Posterior vena cava (tissue), 2 donors: Measurements from ENCODE around the gene CRISP2. TPM values are rescaled to one million over a fixed set of nuclear protein-coding genes. Genes with fewer than 3 reads are reported as not detected.
"Not testable (repeated sequence)": the region's sequence is repeated elsewhere in the genome, so short reads cannot be mapped to it uniquely, and the experiment has no call there.

Experiments used
- DNase-seq: peaks from one replicate; pipeline ENCODE4 v3.0.0-alpha.2; 2020; ENCODE audit warnings: low spot score
- intact Hi-C, 2 donors: fragments of 100-400 bp; cut with DNase I; formaldehyde crosslinking; loops; one replicate each; pipeline versions ENCODE4 v1.14.1 to v1.14.2; 2022 to 2023
- total RNA-seq, 2 donors: library from RNA; stranded (reverse); fragmentation: NEBNext Ultra II Directional; extraction: Animal tissue kit (Norgen Biotek cat#: 25700); gene quantifications; one replicate each; pipeline ENCODE4 v1.2.1, GENCODE V29; 2021
- donor health status: DM: yes; HTN: yes; CAD: no.
- donor health status: DM: yes; HTN: yes; CAD: no.

The CRISP2 gene
- total RNA-seq, 2 donors from 2014 or later: not detected

- intact Hi-C loops, DNase-seq: not testable (repeated sequence)
Observed at GRCh38 chr6:49664054-49664453, 49.3 kb downstream of the CRISP2 start.

- DNase-seq: no peak
- intact Hi-C loops: no loop called here
Observed at GRCh38 chr6:49662892-49663261, 50.5 kb downstream of the CRISP2 start.

GRCh38 chr6:49662231-49662891 is 51.0 kb downstream of the CRISP2 start:
- intact Hi-C loops: no loop called here
- no peak for DNase-seq

GRCh38 chr6:49653942-49654341 is 59.4 kb downstream of the CRISP2 start:
- no peak for DNase-seq
- intact Hi-C loops: no loop called here

- intact Hi-C loops: no loop called here
- DNase-seq: no peak
Observed at GRCh38 chr6:49653438-49653837, 59.9 kb downstream of the CRISP2 start.

GRCh38 chr6:49651239-49651638 is 62.1 kb downstream of the CRISP2 start:
- intact Hi-C loops: no loop called here
- no peak for DNase-seq

- intact Hi-C loops: no loop called here
- no peak for DNase-seq
Observed at GRCh38 chr6:49649988-49650387, 63.4 kb downstream of the CRISP2 start.

- intact Hi-C loops: no loop called here
- no peak for DNase-seq
Observed at GRCh38 chr6:49648036-49648435, 65.3 kb downstream of the CRISP2 start.

GRCh38 chr6:49647476-49647875 is 65.9 kb downstream of the CRISP2 start:
- intact Hi-C loops: no loop called here
- DNase-seq: no peak

- DNase-seq: no peak
- intact Hi-C loops: no loop called here
Observed at GRCh38 chr6:49646942-49647341, 66.4 kb downstream of the CRISP2 start.

GRCh38 chr6:49646130-49646824 is 67.1 kb downstream of the CRISP2 start:
- DNase-seq: no peak
- intact Hi-C loops: no loop called here

GRCh38 chr6:49645139-49645538 is 68.2 kb downstream of the CRISP2 start:
- intact Hi-C loops: no loop called here

More at GRCh38 chr6:49645139-49645538, 68.2 kb downstream of the CRISP2 start:
- no peak for DNase-seq

Other genes starting within 250 kb of the CRISP2 start
- not detected for gene GLYATL3, start 213.6 kb downstream of the CRISP2 start, total RNA-seq
- 1 to 10 TPM; 1.6 to 1.7 TPM for gene C6orf141, start 162.9 kb downstream of the CRISP2 start, total RNA-seq
- gene RHAG, start 76.7 kb downstream of the CRISP2 start, total RNA-seq: under 1 TPM in 1 of 2 donors, not detected in 1; 0.28 TPM
- under 1 TPM; 0.10 to 0.19 TPM for gene CRISP3, start 30.8 kb upstream of the CRISP2 start, total RNA-seq
- not detected for gene PGK2, start 73.7 kb upstream of the CRISP2 start, total RNA-seq
- not detected for gene CRISP1, start 153.0 kb upstream of the CRISP2 start, total RNA-seq